ENCODE measurements around the gene SS18L1. TPM values are rescaled to one million over a fixed set of nuclear protein-coding genes. Genes with fewer than 3 reads are reported as not detected.

SS18L1 gene
- total RNA-seq, 4 donors from 2014 or later = 6.8 to 12.3 (median 11.1) TPM

DNA sequence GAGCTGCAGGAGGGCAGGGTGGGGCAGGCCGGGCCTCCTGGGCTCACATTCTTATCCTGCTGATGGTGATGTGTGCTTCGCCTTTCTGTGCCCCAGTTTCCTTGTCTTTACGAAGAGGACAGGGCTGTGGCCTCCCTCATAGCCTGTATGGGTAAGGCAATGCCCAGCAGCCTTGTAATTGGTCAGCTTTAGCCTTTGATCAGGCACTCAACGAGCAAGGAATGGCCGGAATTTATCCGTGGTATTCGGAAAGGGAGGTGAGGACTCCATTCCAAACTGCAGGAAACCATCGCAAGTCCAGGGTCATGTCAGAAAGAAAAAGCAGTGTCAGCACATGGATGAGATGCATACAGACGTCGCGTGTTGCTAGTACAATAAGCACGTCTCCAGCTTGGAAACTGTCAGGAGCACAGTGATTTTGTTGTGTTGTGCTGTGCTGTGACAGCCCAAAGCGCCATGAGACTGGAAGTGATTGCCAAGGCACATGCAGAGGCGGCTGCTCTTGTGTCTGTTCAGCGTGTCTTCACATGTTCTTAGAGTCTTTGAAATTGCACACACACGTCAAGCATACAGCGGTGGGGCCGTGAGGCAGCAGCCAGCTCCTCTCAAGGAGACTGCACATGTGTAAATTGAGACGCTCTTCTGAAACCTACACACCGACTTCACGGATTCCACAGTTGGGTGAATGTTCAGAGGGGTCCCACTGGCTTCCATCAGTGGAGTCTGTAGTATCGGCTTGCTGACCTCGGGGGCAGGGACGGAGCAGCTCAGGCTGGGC lies 6.2 kb downstream of the SS18L1 start:
- Histone ChIP-seq H3K27ac (no peak overlapping the region), H3K36me3 (peaks cover 0 to 21% of the 10 kb centered on the region in 2 donors), H3K9me3 (no peaks in the 10 kb centered on the region), H3K4me3 (no peak overlapping the region), H3K4me1 (peaks cover 0 to 53% (median 10%) of the 10 kb centered on the region in 3 donors), H3K27me3 (no peaks in the 10 kb centered on the region)
- TF ChIP-seq POLR2AphosphoS5 (IDR thresholded peaks at IDR 0.05) = no peak
- TF ChIP-seq EP300 (IDR thresholded peaks at IDR 0.05) = no peak
- TF ChIP-seq, protein P1, sequence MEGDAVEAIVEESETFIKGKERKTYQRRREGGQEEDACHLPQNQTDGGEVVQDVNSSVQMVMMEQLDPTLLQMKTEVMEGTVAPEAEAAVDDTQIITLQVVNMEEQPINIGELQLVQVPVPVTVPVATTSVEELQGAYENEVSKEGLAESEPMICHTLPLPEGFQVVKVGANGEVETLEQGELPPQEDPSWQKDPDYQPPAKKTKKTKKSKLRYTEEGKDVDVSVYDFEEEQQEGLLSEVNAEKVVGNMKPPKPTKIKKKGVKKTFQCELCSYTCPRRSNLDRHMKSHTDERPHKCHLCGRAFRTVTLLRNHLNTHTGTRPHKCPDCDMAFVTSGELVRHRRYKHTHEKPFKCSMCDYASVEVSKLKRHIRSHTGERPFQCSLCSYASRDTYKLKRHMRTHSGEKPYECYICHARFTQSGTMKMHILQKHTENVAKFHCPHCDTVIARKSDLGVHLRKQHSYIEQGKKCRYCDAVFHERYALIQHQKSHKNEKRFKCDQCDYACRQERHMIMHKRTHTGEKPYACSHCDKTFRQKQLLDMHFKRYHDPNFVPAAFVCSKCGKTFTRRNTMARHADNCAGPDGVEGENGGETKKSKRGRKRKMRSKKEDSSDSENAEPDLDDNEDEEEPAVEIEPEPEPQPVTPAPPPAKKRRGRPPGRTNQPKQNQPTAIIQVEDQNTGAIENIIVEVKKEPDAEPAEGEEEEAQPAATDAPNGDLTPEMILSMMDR (IDR thresholded peaks at IDR 0.05) = no peak
- no peak for TF ChIP-seq POLR2A (IDR thresholded peaks at IDR 0.05)
- WGBS, 2 donors (ENCODE audit: low coverage in 1 of 2) = 64% methylated on average over 4 of the region's 24 CpGs; no CpG with 5 or more reads in 1 of the 2 donors
- ATAC-seq = no peak

DNA sequence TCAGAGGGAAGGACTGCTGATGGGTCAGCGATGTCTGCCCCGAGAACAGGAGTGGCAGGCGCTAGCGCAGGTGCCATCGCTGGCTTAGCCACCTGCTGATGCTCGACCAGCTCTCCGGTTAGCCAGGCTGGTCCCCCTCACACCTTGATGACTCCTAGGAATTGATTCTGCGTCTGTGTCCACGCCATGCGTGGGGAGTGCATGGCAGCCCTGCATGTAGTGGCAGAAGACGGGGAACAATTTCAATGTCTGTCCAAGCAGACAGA lies 6.7 kb downstream of the SS18L1 start:
- no peak for ATAC-seq
- TF ChIP-seq EP300 (IDR thresholded peaks at IDR 0.05) (no peak), POLR2AphosphoS5 (IDR thresholded peaks at IDR 0.05) (no peak), POLR2A (IDR thresholded peaks at IDR 0.05) (no peak)
- TF ChIP-seq, protein P1 (IDR thresholded peaks at IDR 0.05) = no peak
- no peak overlapping the region for H3K4me3 ChIP-seq
- peaks cover 0 to 48% (median 8%) of the 10 kb centered on the region in 3 donors for H3K4me1 ChIP-seq
- 95% methylated on average over 11 of the region's 11 CpGs; no CpG with 5 or more reads in 1 of the 2 donors for WGBS, 2 donors (ENCODE audit: low coverage in 1 of 2)
- no peaks in the 10 kb centered on the region for H3K9me3 ChIP-seq
- H3K27ac ChIP-seq = no peak overlapping the region
- H3K27me3 ChIP-seq = no peaks in the 10 kb centered on the region
- H3K36me3 ChIP-seq = peaks cover 0 to 26% of the 10 kb centered on the region in 2 donors

DNA sequence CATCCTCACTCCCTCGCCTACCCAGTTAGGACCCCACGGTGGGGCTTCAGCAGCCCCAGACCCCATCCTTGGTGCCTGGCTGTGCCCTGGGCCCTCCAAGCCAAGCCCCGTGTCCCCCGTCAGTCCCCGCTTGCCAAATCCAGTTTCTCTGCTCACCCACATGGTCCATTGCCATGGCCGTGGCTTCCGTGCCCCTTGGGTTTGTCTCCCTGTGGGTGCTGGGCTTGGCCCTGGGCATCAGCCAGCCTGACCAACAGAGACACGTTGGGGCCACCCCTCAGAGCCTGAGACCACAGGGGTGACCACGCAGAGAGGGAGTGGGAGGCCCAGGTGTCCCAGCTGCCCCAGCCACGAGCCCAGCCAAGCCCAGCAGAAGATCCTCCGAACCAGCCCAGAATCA lies 7.7 kb downstream of the SS18L1 start:
- Histone ChIP-seq H3K4me3 (no peak overlapping the region), H3K27me3 (no peaks in the 10 kb centered on the region), H3K36me3 (peaks cover 0 to 36% of the 10 kb centered on the region in 2 donors), H3K27ac (no peak overlapping the region), H3K9me3 (no peaks in the 10 kb centered on the region), H3K4me1 (peaks cover 0 to 41% (median 3%) of the 10 kb centered on the region in 3 donors)
- 66 to 94% methylated on average over 2 to 4 of the region's 11 CpGs for WGBS, 2 donors (ENCODE audit: low coverage in 1 of 2)
- ATAC-seq = no peak
- TF ChIP-seq EP300 (IDR thresholded peaks at IDR 0.05) = no peak

DNA sequence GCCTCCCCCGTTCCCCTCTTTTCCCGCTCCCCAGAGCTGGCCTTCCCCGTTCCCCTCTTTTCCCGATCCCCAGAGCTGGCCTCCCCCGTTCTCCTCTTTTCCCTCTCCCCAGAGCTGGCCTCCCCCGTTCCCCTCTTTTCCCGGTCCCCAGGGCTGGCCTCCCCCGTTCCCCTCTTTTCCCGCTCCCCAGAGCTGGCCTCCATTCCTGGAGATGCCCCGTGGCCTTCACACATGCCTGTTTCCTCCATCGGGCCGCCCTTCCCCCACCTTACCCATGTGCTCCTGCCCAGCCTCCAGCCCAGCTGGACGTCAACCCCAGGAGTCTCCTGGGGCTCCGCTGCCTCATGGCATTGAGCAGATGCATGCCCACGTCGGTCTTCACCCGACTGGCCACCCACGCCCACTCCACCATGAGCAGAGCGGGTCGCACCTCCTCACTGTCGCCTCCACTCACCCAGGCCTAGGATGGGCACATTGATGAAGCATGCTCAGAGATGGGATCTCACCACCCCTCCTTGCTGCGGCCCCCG lies 8.3 kb downstream of the SS18L1 start:
- no peak for ATAC-seq
- whole genome bisulfite sequencing, 2 donors (ENCODE audit: low coverage in 1 of 2) = 60 to 77% methylated on average over 1 to 12 of the region's 23 CpGs
- Histone ChIP-seq H3K36me3 (peaks cover 0 to 37% of the 10 kb centered on the region in 2 donors), H3K4me1 (peaks cover 0 to 41% (median 3%) of the 10 kb centered on the region in 3 donors), H3K27me3 (no peaks in the 10 kb centered on the region), H3K9me3 (no peaks in the 10 kb centered on the region), H3K27ac (no peak overlapping the region), H3K4me3 (no peak overlapping the region)
- TF ChIP-seq POLR2A (IDR thresholded peaks at IDR 0.05) = no peak
- TF ChIP-seq POLR2AphosphoS5 (IDR thresholded peaks at IDR 0.05) = no peak

DNA sequence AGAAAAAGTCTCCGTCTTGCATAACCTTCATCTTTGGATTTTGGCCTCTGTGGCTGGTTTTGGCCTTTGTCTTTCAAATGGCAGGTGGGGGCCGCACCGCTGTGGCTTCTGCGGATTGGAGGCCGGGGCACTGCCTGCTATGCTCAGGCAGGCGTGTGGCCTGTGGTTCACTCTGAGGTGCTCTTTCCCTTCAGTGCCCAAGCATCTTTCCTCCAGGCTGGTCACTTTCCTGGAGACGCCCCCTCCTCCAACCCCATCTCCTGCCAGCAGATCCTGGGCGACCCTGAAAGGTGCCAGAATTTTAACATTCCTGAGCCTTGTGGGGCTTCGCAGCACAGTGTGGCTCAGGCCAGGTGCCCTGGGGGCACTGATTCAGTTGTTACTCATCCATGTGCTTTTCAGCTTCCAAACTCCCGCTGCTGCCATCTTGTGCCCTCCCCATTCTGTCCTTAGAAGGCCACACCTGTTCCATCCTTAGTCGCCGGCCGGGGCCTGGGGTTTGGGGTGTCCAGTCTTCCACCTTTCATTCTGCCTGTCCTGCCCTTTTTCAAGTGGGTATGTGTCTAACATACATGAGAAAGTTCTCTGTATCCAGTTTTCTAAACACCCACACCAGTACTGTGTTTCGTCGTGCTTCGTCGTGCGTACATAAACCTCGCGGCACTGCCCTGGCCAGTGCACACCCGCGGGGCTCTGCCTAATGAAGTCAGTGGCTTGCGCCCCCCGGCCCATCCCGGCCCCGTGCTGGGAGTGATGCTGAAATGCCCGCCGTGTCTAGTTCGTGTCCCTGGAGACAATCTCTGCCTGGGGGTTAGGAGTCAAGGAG lies 12.1 kb downstream of the SS18L1 start:
- TF ChIP-seq POLR2AphosphoS5 (IDR thresholded peaks at IDR 0.05) (no peak), EP300 (IDR thresholded peaks at IDR 0.05) (no peak), POLR2A (IDR thresholded peaks at IDR 0.05) (no peak)
- TF ChIP-seq, protein P1 (IDR thresholded peaks at IDR 0.05) = no peak
- Histone ChIP-seq H3K9me3 (no peaks in the 10 kb centered on the region), H3K27ac (no peak overlapping the region), H3K4me1 (peaks cover 0 to 17% (median 0%) of the 10 kb centered on the region in 3 donors), H3K27me3 (no peaks in the 10 kb centered on the region), H3K36me3 (peaks cover 0 to 58% of the 10 kb centered on the region in 2 donors), H3K4me3 (no peak overlapping the region)
- WGBS, 2 donors (ENCODE audit: low coverage in 1 of 2) = 96% methylated on average over 7 of the region's 29 CpGs; no CpG with 5 or more reads in 1 of the 2 donors
- ATAC-seq = no peak
